Measurements from ENCODE around the gene SLIT3.

SLIT3 gene

GRCh38 chr5:168672016-168672415, 628.9 kb downstream of the SLIT3 start:
- TF ChIP-seq CTCF (IDR thresholded peaks at IDR 0.05; ENCODE audit: low read depth, low read length), result no peak
- TF ChIP-seq EZH2phosphoT487 (IDR thresholded peaks at IDR 0.05; ENCODE audit: low read depth), result no peak
- Histone ChIP-seq H3K36me3 (replicated peaks; ENCODE audit: low read depth, low read length) (no peaks in the 10 kb centered on the region), H3K4me3 (ENCODE audit: low read length) (no peak overlapping the region), H3K79me2 (ENCODE audit: low read length) (no peaks in the 10 kb centered on the region), H3K9me3 (ENCODE audit: insufficient read depth, low read length) (no peaks in the 10 kb centered on the region), H2AFZ (ENCODE audit: low read depth, low read length) (no peak overlapping the region), H3K4me1 (ENCODE audit: low read length) (no peaks in the 10 kb centered on the region), H3K27ac (ENCODE audit: low read length) (no peak overlapping the region), H3K27me3 (ENCODE audit: low read depth, low read length) (no peaks in the 10 kb centered on the region), H3K9ac (ENCODE audit: low read length) (no peak overlapping the region), H4K20me1 (ENCODE audit: insufficient read depth, low read length) (no peaks in the 10 kb centered on the region), H3K4me2 (ENCODE audit: low read length) (no peak overlapping the region)

- no peak overlapping the region for H2AFZ ChIP-seq (ENCODE audit: low read depth, low read length)
- H3K4me1 ChIP-seq (ENCODE audit: low read length), result no peaks in the 10 kb centered on the region
- TF ChIP-seq CTCF (IDR thresholded peaks at IDR 0.05; ENCODE audit: low read depth, low read length) (no peak), EZH2phosphoT487 (IDR thresholded peaks at IDR 0.05; ENCODE audit: low read depth) (no peak)
- H3K27me3 ChIP-seq (ENCODE audit: low read depth, low read length), result no peaks in the 10 kb centered on the region
- no peak overlapping the region for H3K9ac ChIP-seq (ENCODE audit: low read length)
- no peaks in the 10 kb centered on the region for H3K36me3 ChIP-seq (replicated peaks; ENCODE audit: low read depth, low read length)
- no peaks in the 10 kb centered on the region for H4K20me1 ChIP-seq (ENCODE audit: insufficient read depth, low read length)
- no peaks in the 10 kb centered on the region for H3K9me3 ChIP-seq (ENCODE audit: insufficient read depth, low read length)
- no peaks in the 10 kb centered on the region for H3K79me2 ChIP-seq (ENCODE audit: low read length)
- no peak overlapping the region for H3K27ac ChIP-seq (ENCODE audit: low read length)
- H3K4me2 ChIP-seq (ENCODE audit: low read length), result no peak overlapping the region
- H3K4me3 ChIP-seq (ENCODE audit: low read length), result no peak overlapping the region
These were observed 629.9 kb downstream of the SLIT3 start for GRCh38 chr5:168670881-168671575.

GRCh38 chr5:168669668-168670378, 631.1 kb downstream of the SLIT3 start:
- no peaks in the 10 kb centered on the region for H4K20me1 ChIP-seq (ENCODE audit: insufficient read depth, low read length)
- TF ChIP-seq EZH2phosphoT487 (IDR thresholded peaks at IDR 0.05; ENCODE audit: low read depth) (no peak), CTCF (IDR thresholded peaks at IDR 0.05; ENCODE audit: low read depth, low read length) (no peak)
- no peak overlapping the region for H3K27ac ChIP-seq (ENCODE audit: low read length)
- H3K9ac ChIP-seq (ENCODE audit: low read length), result no peak overlapping the region
- no peak overlapping the region for H2AFZ ChIP-seq (ENCODE audit: low read depth, low read length)
- no peak overlapping the region for H3K4me2 ChIP-seq (ENCODE audit: low read length)
- no peaks in the 10 kb centered on the region for H3K79me2 ChIP-seq (ENCODE audit: low read length)
- H3K4me3 ChIP-seq (ENCODE audit: low read length), result no peak overlapping the region
- no peaks in the 10 kb centered on the region for H3K27me3 ChIP-seq (ENCODE audit: low read depth, low read length)
- no peaks in the 10 kb centered on the region for H3K4me1 ChIP-seq (ENCODE audit: low read length)
- no peaks in the 10 kb centered on the region for H3K36me3 ChIP-seq (replicated peaks; ENCODE audit: low read depth, low read length)
- no peaks in the 10 kb centered on the region for H3K9me3 ChIP-seq (ENCODE audit: insufficient read depth, low read length)

GRCh38 chr5:168669156-168669555, 631.8 kb downstream of the SLIT3 start:
- no peak overlapping the region for H2AFZ ChIP-seq (ENCODE audit: low read depth, low read length)
- H4K20me1 ChIP-seq (ENCODE audit: insufficient read depth, low read length), result no peaks in the 10 kb centered on the region
- no peaks in the 10 kb centered on the region for H3K4me1 ChIP-seq (ENCODE audit: low read length)
- no peaks in the 10 kb centered on the region for H3K36me3 ChIP-seq (replicated peaks; ENCODE audit: low read depth, low read length)
- no peak overlapping the region for H3K27ac ChIP-seq (ENCODE audit: low read length)
- H3K9ac ChIP-seq (ENCODE audit: low read length), result no peak overlapping the region
- H3K27me3 ChIP-seq (ENCODE audit: low read depth, low read length), result no peaks in the 10 kb centered on the region
- H3K9me3 ChIP-seq (ENCODE audit: insufficient read depth, low read length), result no peaks in the 10 kb centered on the region
- no peak overlapping the region for H3K4me2 ChIP-seq (ENCODE audit: low read length)
- no peaks in the 10 kb centered on the region for H3K79me2 ChIP-seq (ENCODE audit: low read length)
- no peak for TF ChIP-seq EZH2phosphoT487 (IDR thresholded peaks at IDR 0.05; ENCODE audit: low read depth)
- no peak for TF ChIP-seq CTCF (IDR thresholded peaks at IDR 0.05; ENCODE audit: low read depth, low read length)
- H3K4me3 ChIP-seq (ENCODE audit: low read length), result no peak overlapping the region
